Keratinocyte (primary cell): ENCODE results near the gene OTOP2. TPM values are rescaled to one million over a fixed set of nuclear protein-coding genes. Genes with fewer than 3 reads are reported as not detected.

Experiments
- DNase-seq: peaks from one replicate; pipeline ENCODE4 v3.0.0-alpha.2; 2011; ENCODE audit warnings: low read depth, missing footprints, low spot score
- FAIRE-seq: peaks from 2 replicates; lab custom pipeline; 2011; peaks lifted over from hg19 to GRCh38; lab: Jason Lieb, UNC
- H2AFZ ChIP-seq: 2 replicates; pipeline ENCODE4 v1.6.0; 2012; ENCODE audit warnings: low read length, control low read depth, inconsistent platforms; ENCODE audit not compliant: control insufficient read depth
- H3K27ac ChIP-seq: 2 replicates; pipeline ENCODE4 v1.5.1; 2011; ENCODE audit warnings: low read length; ENCODE audit not compliant: control insufficient read depth, insufficient read depth
- H3K27me3 ChIP-seq: 3 replicates; pipeline ENCODE4 v1.6.0; 2011; ENCODE audit warnings: low read length; ENCODE audit not compliant: control insufficient read depth, insufficient read depth; ENCODE audit errors: extremely low read depth
- H3K36me3 ChIP-seq, 2 experiments: 2 replicates in 1 of 2; 3 replicates in 1 of 2; pipeline ENCODE4 v1.5.1; 2011; ENCODE audit warnings: low read length in 2 of 2, mild to moderate bottlenecking in 1 of 2; ENCODE audit not compliant: control insufficient read depth in 2 of 2, insufficient read depth in 2 of 2; ENCODE audit errors: extremely low read depth in 1 of 2
- H3K4me1 ChIP-seq: 3 replicates; pipeline ENCODE4 v1.5.1; 2011; ENCODE audit warnings: low read length; ENCODE audit not compliant: control insufficient read depth, insufficient read depth; ENCODE audit errors: extremely low read depth
- H3K4me2 ChIP-seq: 3 replicates; pipeline ENCODE4 v1.6.0; 2011; ENCODE audit warnings: low read depth, low read length; ENCODE audit not compliant: control insufficient read depth, insufficient read depth; ENCODE audit errors: extremely low read depth
- H3K4me3 ChIP-seq, 3 experiments: fragments of 200-600 bp in 1 of 3; sonication (generic) in 1 of 3; 2 replicates in 2 of 3; 3 replicates in 1 of 3; pipeline ENCODE4 v1.5.1; 2011 to 2016; ENCODE audit warnings: low read length in 3 of 3, mild to moderate bottlenecking in 3 of 3, control low read depth in 2 of 3, inconsistent platforms in 1 of 3, low read depth in 1 of 3, mixed read lengths in 1 of 3, mixed run types in 1 of 3, moderate library complexity in 1 of 3; ENCODE audit not compliant: control insufficient read depth in 2 of 3, insufficient read depth in 2 of 3; ENCODE audit errors: extremely low read depth in 1 of 3
- H3K79me2 ChIP-seq: 2 replicates; pipeline ENCODE4 v1.6.0; 2012; ENCODE audit warnings: low read length; ENCODE audit not compliant: control insufficient read depth, insufficient read depth
- H3K9ac ChIP-seq: 3 replicates; pipeline ENCODE4 v1.6.0; 2011; ENCODE audit warnings: low read length; ENCODE audit not compliant: control insufficient read depth, insufficient read depth; ENCODE audit errors: extremely low read depth
- H3K9me1 ChIP-seq: 3 replicates; pipeline ENCODE4 v1.6.0; 2011; ENCODE audit warnings: low read length; ENCODE audit not compliant: control insufficient read depth, insufficient read depth; ENCODE audit errors: extremely low read depth
- H3K9me3 ChIP-seq: 2 replicates; pipeline ENCODE4 v1.5.1; 2012; ENCODE audit warnings: low read depth, low read length; ENCODE audit not compliant: control insufficient read depth
- H4K20me1 ChIP-seq: 3 replicates; pipeline ENCODE4 v1.6.0; 2011; ENCODE audit warnings: low read length; ENCODE audit not compliant: control insufficient read depth, insufficient read depth; ENCODE audit errors: extremely low read depth
- CTCF ChIP-seq, 3 experiments: IDR thresholded peaks in 1 of 3; conservative IDR thresholded peaks in 1 of 3; optimal IDR thresholded peaks in 1 of 3; 2 replicates in 2 of 3; 3 replicates in 1 of 3; pipeline versions ENCODE3 to v1.5.1; 2011; ENCODE audit warnings: low read length in 3 of 3, mild to moderate bottlenecking in 3 of 3, moderate library complexity in 2 of 3, control low read depth in 1 of 3, inconsistent platforms in 1 of 3; ENCODE audit not compliant: insufficient read depth in 2 of 3; ENCODE audit errors: extremely low read depth in 1 of 3
- EZH2 ChIP-seq: IDR thresholded peaks from one replicate; pipeline ENCODE4 v1.6.1; 2012; ENCODE audit warnings: inconsistent platforms, mild to moderate bottlenecking, low read length, moderate library complexity
- dilution Hi-C: fragments of 300-500 bp; cut with MboI; formaldehyde crosslinking; loops from one replicate; pipeline ENCODE4 v1.7.0; 2020; ENCODE audit warnings: low sequenced_read_pairs; ENCODE audit not compliant: extremely low pct_ligation_motif_present
- polyA plus RNA-seq, 5 experiments: library from polyadenylated mRNA; depleted of rRNA in 3 of 5; stranded (reverse) in 3 of 5; stranded (forward) in 1 of 5; unstranded in 1 of 5; fragments of >200 nt; gene quantifications; 1 replicate in 1 of 5; 2 replicates in 3 of 5; 3 replicates in 1 of 5; pipeline versions ENCODE4 v1.2.1 to v1.2.3, GENCODE V29; 2011 to 2012; ENCODE audit warnings: missing spikeins in 2 of 5, low read depth in 1 of 5, low replicate concordance in 1 of 5

Gene OTOP2
- polyA plus RNA-seq, 1 donor (not counting 4 experiments of a cell fraction or from before 2014, with no cell fraction given), result not detected

- no peak overlapping the region for H3K4me2 ChIP-seq
- H4K20me1 ChIP-seq, result no peaks in the 10 kb centered on the region
- FAIRE-seq (no peak), DNase-seq (no peak)
- no peaks in the 10 kb centered on the region for H3K36me3 ChIP-seq
- H3K9me3 ChIP-seq, result no peaks in the 10 kb centered on the region
- no peaks in the 10 kb centered on the region for H3K27me3 ChIP-seq
- no peaks in the 10 kb centered on the region for H3K79me2 ChIP-seq
- H2AFZ ChIP-seq, result no peak overlapping the region
- H3K4me3 ChIP-seq, result no peak overlapping the region
- no peak for TF ChIP-seq EZH2
- no peak for TF ChIP-seq CTCF (optimal IDR thresholded peaks at IDR 0.05 in 1 of 3, IDR thresholded peaks at IDR 0.05 in 1 of 3, conservative IDR thresholded peaks at IDR 0.05 in 1 of 3; ENCODE audit: extremely low read depth in 1 of 3, insufficient read depth in 2 of 3, low read length in 3 of 3)
- dilution Hi-C loops, result no loop called here
- no peak overlapping the region for H3K9ac ChIP-seq
- H3K4me1 ChIP-seq, result peaks cover 8% of the 10 kb centered on the region
- H3K9me1 ChIP-seq, result no peaks in the 10 kb centered on the region
- no peak overlapping the region for H3K27ac ChIP-seq
These were observed 41.4 kb upstream of the OTOP2 start for GRCh38 chr17:74882517-74883240.

- H3K9me3 ChIP-seq, result no peaks in the 10 kb centered on the region
- FAIRE-seq (no peak), DNase-seq (no peak)
- TF ChIP-seq CTCF (optimal IDR thresholded peaks at IDR 0.05 in 1 of 3, IDR thresholded peaks at IDR 0.05 in 1 of 3, conservative IDR thresholded peaks at IDR 0.05 in 1 of 3; ENCODE audit: extremely low read depth in 1 of 3, insufficient read depth in 2 of 3, low read length in 3 of 3) (no peak), EZH2 (no peak)
- H2AFZ ChIP-seq, result no peak overlapping the region
- H3K27ac ChIP-seq, result no peak overlapping the region
- no peaks in the 10 kb centered on the region for H3K36me3 ChIP-seq
- no peak overlapping the region for H3K4me3 ChIP-seq
- H3K27me3 ChIP-seq, result no peaks in the 10 kb centered on the region
- peaks cover 4% of the 10 kb centered on the region for H3K4me1 ChIP-seq
- H3K79me2 ChIP-seq, result no peaks in the 10 kb centered on the region
- H3K9me1 ChIP-seq, result no peaks in the 10 kb centered on the region
- dilution Hi-C loops, result no loop called here
- no peak overlapping the region for H3K4me2 ChIP-seq
- H4K20me1 ChIP-seq, result no peaks in the 10 kb centered on the region
- no peak overlapping the region for H3K9ac ChIP-seq
These were observed 40.8 kb upstream of the OTOP2 start for GRCh38 chr17:74883241-74883745.
